ENCODE measurements around the gene PUM2. TPM values are rescaled to one million over a fixed set of nuclear protein-coding genes. Genes with fewer than 3 reads are reported as not detected.

The PUM2 gene
- total and polyA plus RNA-seq, 2 of the 13 experiments (the other 11 are each of a cell fraction or from before 2014, with no cell fraction given): 69.6 to 69.8 TPM

- TF ChIP-seq STAT6 (CRISPR knock-in tag; IDR thresholded peaks at IDR 0.05; ENCODE audit: borderline replicate concordance): no peak; the same call in 1 of the 2 replicates
- peak; percentile 91 for TF ChIP-seq KAT7 (CRISPR knock-in tag; IDR thresholded peaks at IDR 0.05; ENCODE audit: borderline replicate concordance)
- no peak for TF ChIP-seq GPN1 (CRISPR knock-in tag; IDR thresholded peaks at IDR 0.05; ENCODE audit: borderline replicate concordance)
- no peak; the same call in 1 of the 2 replicates for TF ChIP-seq AFF4 (CRISPR knock-in tag; IDR thresholded peaks at IDR 0.05)
- no peak; the same call in 1 of the 2 replicates for TF ChIP-seq NAIF1 (CRISPR knock-in tag; IDR thresholded peaks at IDR 0.05; ENCODE audit: borderline replicate concordance)
These were observed 127.1 kb downstream of the PUM2 start (continued) for GRCh38 chr2:20223407-20224163.
